Stimulated activated CD4-positive, alpha-beta T cell treated with anti-CD3 and anti-CD28 coated beads, Interleukin-1b, Interleukin-23, amount 100 ng/mL, for 48 hours (primary cell): ENCODE results near the gene TMEM41A.
"Not testable (repeated sequence)": the region's sequence is repeated elsewhere in the genome, so short reads cannot be mapped to it uniquely, and the experiment has no call there.

ENCODE experiments used
- DNase-seq: peaks from one replicate; pipeline ENCODE4 v3.0.0-alpha.2; 2020

TMEM41A gene

GRCh38 chr3:185486394-185486793 lies 12.4 kb downstream of the TMEM41A start:
- no peak for DNase-seq

GRCh38 chr3:185484296-185484695 lies 14.5 kb downstream of the TMEM41A start:
- DNase-seq, result no peak

- DNase-seq, result no peak
Observed at GRCh38 chr3:185479373-185479945, 19.4 kb downstream of the TMEM41A start.

- DNase-seq, result no peak
Observed at GRCh38 chr3:185477316-185477715, 21.5 kb downstream of the TMEM41A start.

- not testable (repeated sequence) for DNase-seq
Observed at GRCh38 chr3:185474922-185475321, 23.9 kb downstream of the TMEM41A start.

- no peak for DNase-seq
Observed at GRCh38 chr3:185473290-185473815, 25.5 kb downstream of the TMEM41A start.

- no peak for DNase-seq
Observed at GRCh38 chr3:185470323-185470722, 28.5 kb downstream of the TMEM41A start.

GRCh38 chr3:185469542-185469941 lies 29.3 kb downstream of the TMEM41A start:
- no peak for DNase-seq

- DNase-seq, result not testable (repeated sequence)
Observed at GRCh38 chr3:185466123-185466522, 32.7 kb downstream of the TMEM41A start.

GRCh38 chr3:185465471-185465870 lies 33.4 kb downstream of the TMEM41A start:
- no peak for DNase-seq

- no peak for DNase-seq
Observed at GRCh38 chr3:185460719-185461350, 38.0 kb downstream of the TMEM41A start.

- no peak for DNase-seq
Observed at GRCh38 chr3:185460309-185460708, 38.5 kb downstream of the TMEM41A start.

- DNase-seq, result no peak
Observed at GRCh38 chr3:185457376-185457775, 41.5 kb downstream of the TMEM41A start.

- DNase-seq, result not testable (repeated sequence)
Observed at GRCh38 chr3:185451432-185451831, 47.4 kb downstream of the TMEM41A start.

- DNase-seq, result no peak
Observed at GRCh38 chr3:185448107-185448506, 50.7 kb downstream of the TMEM41A start.

- no peak for DNase-seq
Observed at GRCh38 chr3:185444329-185444728, 54.5 kb downstream of the TMEM41A start.

GRCh38 chr3:185442031-185442430 lies 56.8 kb downstream of the TMEM41A start:
- no peak for DNase-seq

- no peak for DNase-seq
Observed at GRCh38 chr3:185439745-185440466, 58.9 kb downstream of the TMEM41A start.
